Measurements from ENCODE around the gene TPT1.
"Not testable (repeated sequence)": the region's sequence is repeated elsewhere in the genome, so short reads cannot be mapped to it uniquely, and the experiment has no call there.

The TPT1 gene

DNA sequence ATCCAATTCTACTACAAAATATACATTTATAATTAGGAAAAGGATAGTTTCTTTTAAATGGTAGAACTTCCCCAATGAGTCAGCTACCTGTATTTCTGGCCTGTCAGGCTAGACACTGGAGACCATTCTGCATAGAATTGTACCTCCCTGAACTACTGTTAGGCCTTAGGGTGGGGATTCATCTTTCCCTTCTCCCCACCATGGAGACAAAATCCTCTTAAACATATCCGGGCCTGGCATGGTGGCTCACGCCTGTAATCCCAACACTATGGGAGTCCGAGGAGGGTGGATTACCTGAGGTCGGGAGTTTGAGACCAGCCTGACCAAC, 24.5 kb upstream of the TPT1 start:
- DNase-seq: no peak

DNA sequence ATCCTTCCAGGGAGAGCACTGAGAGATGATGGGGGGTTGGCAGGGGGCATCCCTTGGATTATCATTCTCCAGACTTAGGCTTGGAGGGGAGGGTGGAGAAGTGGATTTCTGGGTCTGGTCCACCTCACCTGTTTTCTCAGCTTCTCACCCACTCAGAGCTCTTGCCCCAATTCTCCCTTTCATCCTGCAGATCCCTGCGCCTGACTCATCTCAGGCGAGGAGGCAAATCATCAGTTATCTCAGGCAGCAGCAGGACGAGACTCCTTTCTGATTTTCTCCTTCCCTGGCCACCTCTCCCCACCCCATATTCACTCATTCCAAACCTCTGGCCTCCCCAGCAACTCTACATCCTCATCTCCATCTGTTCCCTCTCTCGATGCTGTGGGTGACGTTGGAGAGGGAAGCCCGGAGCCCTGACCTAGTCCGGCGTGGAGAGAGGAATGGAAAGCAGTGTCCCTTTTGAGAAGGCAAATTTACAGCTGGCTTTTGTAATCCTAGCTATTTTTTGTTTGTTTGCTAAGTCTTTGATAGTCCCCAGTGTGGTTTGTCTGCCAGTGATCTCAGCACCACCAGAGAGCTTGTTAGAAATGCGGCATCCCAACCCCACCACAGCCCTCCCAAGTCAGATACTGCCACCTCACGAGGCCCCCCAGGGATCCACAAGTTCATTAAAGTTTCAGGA, 24.0 kb upstream of the TPT1 start:
- DNase-seq: no peak

DNA sequence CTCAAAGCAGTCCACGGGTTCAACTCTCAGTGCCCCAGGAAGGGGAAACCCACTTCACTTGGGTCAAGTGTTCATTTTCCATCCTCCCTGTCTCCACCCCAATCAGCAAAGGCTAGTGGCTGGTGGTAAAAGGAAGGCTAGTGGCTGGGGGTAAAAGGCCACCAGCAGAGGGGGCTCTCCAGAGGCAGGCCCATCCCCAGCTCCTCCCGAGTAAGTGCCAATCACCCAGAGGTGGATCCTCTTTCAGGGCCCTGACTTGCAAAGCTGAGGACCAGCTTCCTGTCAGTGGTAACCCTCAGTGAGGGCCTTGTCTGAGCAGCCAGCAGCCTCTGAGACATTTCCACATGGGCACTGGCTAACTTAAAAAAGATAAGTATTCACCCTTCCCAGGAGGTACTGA, 22.0 kb upstream of the TPT1 start:
- DNase-seq: no peak

DNA sequence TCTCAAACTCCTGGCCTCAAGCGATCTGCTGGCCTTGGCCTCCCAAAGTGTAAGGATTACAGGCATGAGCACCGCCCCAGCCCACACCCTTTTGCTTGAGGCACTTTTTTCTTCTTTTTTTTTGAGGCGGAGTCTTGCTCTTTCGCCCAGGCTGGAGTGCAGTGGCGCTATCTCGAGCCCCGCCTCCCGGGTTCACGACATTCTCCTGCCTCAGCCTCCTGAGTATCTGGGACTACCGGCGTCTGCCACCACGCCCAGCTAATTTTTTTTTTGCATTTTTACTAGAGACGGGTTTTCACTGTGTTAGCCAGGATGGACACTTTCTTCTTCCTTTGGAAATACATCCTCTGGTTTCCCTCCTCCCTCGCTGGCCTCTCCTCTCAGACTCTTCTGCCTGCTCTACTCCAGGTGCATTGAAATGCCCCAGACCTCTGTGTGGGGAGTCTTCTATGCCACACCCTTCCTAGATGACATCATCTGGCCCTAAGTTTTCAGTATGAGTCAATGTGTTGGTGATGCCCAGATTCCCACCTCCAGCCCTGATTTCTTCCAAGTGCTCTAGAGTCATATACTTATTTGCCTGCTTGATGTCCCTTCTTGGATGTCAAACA, 20.7 kb upstream of the TPT1 start:
- DNase-seq: no peak

DNA sequence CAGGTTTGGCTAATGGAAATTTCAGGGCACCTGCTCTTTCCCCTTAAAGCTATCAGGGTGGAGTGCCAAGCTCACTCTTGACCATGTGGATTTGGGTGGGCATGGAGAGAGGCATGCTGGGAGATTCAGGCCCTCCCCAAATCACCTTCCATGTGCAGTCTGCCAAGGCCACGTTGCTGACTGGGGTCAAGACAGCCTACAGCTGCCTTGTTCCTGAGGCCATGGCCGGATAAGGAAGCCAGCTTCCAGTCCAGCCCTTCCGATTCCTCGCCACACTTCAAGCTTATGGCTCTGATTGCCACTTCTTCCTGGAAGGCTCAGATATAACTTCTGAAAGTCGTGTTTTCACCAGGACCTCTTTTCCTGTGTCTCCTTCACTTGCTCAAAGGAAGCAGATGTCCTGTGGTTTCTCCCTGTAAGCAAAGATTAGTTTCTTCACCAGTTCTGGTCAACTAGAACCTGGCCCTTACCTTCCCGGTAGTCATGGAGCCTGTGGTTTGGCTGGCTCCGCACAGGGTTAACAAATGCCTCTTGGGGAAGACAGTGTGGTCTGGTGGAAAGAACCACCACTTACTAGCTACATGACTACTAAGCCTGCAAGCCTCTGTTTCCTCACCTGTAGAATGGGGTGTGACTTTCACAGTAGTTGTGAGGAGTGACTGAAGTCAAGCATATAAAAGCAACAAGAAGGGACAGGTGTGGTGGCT, 16.1 kb upstream of the TPT1 start:
- no peak for DNase-seq

DNA sequence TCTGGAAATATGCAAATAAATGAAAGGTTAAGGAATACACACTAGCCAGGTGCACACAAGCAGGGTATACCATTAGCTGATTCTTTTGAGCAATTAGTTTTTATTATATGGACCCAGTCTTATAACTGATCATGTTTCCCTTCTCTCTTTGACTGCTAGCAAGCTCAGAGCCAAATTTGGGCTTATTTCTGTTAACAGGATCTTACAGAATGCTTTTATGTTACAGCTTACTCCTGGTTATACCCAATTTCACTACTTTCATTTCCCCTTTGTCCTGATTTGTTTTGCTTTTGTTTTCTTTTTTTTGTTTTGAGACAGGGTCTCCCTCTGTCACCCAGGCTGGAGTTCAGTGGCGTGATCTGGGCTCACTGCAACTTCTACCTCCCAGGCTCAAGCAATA, 12.9 kb upstream of the TPT1 start:
- DNase-seq: no peak

DNA sequence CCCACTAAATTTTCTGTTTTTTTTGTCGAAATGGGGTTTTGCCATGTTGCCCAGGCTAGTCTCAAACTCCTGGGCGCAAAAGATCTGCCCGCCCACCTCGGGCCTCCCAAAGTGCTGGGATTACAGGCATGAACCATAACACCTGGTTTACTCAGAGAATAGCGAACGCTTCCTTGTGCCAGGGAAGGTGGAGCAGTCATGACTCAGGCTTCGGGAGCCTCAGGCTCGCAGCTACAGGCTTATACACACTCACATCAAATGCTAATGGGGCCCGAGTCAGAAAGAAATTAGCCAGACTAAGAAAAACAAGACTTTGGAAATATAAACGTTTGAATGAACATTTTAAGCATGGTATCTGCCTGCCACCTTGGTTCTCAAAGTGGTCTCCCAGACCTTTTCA, 11.0 kb upstream of the TPT1 start:
- DNase-seq: no peak

DNA sequence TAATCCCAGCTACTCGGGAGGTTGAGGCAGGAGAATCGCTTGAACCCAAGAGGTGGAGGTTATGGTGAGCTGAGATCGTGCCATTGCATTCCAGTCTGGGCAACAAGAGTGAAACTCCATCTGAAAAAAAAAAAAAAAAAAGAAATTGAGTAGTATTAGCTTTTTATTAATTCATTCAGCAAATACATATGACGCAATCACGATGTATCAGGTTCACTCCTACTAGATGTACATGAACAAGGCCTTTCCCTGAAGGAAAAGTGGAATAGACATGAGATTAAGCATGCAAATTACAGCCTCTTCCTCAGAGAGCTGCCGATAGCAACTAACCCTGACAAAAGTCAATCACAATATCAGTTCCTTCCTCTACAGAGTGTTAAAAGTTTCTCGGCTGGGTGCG, 9.2 kb upstream of the TPT1 start:
- DNase-seq: no peak

DNA sequence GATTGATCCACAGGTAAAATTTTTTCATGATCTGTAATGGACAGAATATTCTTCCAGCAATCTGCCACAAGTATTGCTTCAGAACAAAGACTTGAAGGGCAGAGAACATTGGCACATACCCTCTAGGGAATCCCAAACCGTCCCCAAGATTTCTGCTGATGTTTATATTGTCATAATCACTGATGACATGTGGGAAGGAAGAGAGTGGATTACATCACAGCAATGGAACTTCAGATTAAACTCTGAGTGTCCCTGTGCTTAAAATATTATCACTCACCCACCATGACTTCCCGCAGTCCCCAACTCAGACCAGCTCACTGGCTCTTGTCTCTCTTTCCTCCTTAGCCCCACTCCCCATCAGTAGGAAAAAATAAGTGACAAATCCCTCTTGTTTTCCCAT, 8.5 kb upstream of the TPT1 start:
- no peak for DNase-seq

DNA sequence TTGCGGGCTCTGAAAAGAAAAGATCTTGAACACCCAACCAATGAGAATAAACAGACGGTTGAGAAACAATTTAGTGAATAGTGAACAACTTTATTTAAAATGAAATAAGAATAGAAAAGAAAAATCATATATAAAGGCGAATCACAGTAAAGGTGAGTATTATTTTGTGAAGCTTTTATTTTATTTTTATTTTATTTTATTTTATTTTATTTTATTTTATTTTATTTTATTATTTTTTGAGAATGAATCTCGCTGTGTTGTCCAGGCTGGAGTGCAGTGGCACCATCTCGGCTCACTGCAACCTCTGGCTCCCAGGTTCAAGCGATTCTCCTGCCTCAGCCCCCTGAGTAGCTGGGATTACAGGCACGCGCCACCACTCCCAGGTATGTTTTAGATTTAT, 3.1 kb upstream of the TPT1 start:
- not testable (repeated sequence) for DNase-seq

DNA sequence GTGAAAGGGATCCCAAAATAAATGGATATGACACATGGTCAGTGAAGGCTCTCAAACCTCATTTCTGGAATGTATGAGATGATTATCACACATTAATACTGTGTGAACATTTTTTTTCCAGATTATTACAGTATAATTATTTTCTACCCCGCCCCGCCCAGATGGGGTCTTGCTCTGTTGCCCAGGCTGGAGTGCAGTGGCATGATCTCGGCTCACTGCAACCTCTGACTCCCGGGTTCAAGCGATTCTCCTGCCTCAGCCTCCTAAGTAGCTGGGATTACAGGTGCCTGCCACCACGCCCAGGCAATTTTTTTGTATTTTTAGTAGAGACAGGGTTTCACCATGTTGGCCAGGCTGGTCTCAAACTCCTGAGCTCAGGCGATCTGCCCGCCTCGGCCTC, 2.1 kb upstream of the TPT1 start:
- DNase-seq: not testable (repeated sequence)

DNA sequence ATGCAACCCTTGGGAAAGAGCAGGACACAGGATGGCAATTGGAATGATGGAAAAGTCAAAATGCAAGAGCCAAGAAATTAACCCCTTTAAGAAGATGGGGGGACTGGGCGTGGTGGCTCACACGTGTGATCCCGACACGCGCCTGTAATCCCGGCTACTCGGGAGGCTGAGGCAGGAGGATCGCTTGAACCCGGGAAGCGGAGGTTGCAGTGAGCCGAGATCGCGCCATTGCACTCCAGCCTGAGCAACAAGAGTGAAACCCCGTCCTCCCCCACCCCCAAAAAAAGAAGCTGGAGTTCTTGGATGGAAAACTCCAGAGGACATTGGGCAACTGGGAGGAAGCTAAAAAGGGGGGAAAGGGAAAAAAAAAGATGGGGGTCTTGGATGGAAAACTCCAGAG, 1.7 kb upstream of the TPT1 start:
- DNase-seq: not testable (repeated sequence)

DNA sequence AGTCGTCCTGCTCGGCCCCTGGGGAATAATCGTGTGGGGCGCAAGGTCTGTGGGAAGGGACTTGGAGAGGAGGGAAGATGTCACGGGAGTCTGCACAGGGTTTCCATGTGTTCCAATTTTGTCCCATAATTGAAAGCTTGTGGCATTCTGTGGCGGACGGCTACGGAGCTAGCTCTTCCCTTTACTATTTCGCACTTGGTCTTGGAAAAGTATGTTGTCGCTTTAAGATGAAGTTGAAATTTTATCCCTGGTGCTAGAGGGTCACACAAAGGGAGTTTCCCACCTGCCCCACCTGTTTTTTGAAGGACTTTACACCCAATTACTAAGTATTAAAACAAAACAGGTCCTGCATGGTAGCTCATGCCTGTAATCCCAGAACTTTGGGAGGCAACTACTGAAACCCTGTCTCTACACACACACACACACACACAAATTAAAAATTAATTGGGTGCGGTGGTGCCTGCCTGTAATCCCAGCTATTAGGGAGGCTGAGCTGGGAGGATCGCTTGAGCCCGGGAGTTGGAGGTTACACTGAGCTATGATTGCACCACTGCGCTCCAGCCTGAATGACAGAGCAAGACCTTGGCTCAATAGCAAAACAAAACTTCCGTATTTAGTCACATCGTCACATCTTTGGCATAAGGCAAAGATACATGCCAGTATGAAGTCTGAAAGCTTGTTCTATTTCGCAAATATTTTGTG, 967 bp upstream of the TPT1 start:
- DNase-seq: no peak

DNA sequence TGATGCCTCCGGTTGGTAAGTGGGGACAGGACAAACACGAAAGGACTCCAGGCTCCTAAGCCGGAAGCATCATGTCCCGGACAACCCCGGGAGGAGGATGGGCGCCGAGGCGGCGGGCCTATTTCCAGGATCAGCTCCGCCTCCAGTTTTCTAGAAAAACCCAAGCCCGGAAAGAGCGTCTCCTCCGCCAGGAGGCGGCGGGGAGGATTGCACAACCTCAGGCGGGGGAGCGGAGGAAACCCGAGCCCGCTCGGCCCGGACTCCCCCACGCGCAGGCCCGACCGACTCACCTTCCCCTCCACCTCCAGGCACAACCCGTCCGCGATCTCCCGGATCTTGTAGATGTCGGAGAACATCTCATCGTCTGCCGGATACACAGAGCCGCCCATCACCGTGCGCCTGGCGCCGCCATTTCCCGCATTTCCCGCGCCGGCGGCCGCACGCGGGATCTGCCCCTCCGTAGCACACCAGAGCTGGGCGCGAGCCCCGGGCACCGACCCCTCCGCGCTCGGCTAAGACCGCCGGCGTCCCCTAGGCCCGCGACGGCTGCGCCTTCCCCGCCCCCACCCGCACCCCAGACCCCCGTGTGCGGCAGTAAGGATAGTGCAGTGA, 455 bp downstream of the TPT1 start:
- DNase-seq: peak; percentile 81

DNA sequence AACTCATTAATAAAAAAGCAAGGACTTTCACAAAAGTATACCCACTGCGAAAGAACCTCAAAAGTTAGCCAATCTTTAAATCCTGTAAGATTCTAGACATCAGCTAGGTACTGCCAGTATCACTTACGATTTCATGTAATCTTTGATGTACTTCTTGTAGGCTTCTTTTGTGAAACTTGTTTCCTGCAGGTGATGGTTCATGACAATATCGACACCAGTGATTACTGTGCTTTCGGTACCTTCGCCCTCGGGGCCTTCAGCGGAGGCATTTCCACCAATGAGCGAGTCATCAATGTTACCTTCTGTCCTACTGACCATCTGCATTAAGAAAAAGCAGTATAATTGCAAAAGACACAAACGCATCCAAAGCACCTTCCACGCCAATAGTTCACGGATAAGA, 1.1 kb downstream of the TPT1 start:
- DNase-seq: no peak

DNA sequence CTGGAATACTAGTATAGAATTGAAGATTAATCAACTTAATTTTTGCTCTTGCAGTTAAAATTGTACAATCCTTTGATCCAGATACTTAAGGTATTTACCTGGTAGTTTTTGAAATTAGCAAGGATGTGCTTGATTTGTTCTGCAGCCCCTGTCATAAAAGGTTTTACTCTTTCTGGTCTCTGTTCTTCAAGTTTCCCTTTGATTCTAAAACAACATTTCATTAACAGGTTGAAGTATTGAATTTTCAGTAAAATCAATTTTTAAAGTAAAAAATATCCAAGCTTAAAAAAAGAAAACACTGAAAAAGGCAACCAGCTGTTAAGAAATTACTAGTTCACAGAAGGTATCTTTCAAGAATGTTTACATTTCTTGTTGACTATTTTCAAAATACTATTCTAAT, 1.6 kb downstream of the TPT1 start:
- DNase-seq: no peak

DNA sequence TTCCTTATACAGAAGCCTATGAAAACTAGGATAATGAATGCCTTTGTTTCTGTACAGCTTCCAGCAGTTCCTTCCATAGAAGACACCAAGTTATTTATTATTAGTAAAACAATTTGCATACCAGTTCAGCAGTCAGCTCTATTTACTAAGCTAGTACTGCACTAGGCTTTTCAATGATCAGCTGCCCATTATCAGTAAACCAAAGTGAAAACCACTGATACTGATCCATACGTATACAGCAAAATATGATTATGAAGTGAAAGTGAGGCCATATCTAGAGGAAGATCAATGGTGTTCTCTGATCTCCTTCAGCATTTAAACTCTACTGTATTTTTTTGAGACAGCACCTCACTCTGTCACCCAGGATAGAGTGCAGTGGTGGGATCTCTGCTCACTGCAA, 3.2 kb downstream of the TPT1 start:
- no peak for DNase-seq

DNA sequence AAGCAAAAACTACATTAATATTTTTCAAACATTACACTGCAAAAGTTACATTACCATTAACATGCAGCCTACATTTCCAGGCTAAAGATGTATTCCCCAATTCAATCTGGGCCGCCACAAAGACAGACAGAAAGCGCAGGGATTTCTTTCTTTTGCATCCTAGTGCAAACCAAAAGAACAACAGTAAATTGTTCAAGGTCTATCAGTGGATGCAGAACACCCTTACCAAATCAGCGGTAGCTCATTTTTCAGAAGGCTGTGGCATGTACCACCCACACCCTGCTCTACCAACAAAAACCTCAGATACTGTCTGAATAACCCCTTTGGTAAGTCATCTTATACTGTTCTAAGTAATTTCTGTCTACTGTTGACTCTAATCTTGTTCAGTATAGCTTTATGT, 3.6 kb downstream of the TPT1 start:
- DNase-seq: no peak

DNA sequence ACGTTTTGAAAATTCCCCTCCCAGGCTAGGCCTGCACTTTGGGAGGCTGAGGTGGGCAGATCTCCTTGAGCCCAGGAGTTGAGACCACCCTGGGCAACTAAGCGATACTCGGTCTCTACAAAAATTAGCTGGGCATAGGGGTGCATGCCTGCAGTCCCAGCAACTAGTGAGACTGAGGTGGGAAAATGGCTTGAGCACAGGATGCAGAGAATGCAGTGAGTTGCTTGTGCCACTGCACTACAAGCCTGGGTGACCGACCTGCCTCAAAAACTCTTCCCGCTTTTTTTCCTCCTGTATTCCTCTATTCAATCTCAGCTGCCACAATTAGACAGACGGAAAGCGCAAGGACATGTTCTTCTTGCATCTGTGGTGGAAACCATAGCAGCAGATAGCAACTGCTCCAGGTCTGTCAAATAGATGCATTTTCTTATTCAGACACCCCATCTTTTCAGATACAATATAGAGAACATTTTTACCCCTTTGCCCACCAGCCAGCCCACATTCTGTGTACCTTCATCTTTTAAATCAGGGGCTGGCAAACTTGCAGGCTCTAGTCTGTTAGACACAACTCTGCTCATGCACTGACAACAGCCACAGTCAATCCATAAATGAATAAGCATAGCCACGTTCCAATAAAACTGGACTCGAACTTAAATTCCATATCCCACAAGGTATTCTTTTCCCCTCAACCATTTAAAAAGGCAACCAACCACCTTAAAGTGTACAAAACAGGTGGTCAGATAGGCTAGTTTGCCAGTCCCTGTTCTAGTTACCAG, 4.8 kb downstream of the TPT1 start:
- no peak for DNase-seq

DNA sequence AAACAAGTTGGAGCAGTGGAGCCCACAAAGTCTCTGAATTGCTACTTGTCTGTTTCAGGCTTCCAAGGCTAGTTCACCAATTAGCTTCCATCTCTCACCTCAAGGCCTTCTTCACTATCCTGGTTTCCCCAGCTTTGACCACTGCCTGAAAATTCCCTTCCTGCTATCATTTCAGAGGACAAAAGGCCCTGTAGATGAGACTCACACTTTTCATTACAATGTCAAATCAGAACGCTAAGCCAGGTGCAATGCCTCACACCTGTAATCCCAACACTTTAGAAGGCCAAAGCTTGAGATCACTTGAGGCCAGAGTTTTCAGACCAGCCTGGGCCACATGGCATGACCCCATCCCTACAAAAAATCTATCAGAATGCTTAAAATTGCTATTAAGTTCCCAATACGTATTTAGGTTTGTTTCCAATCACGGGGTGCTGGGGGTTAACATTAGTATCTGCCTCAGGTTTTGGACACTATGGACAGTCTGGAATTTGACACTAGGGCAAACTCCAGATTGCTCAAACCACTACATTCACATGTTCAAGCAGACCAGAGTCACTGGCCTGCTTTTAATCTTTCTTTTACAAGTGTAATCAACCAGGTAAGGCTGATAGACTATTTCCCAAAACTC, 5.5 kb downstream of the TPT1 start:
- no peak for DNase-seq

DNA sequence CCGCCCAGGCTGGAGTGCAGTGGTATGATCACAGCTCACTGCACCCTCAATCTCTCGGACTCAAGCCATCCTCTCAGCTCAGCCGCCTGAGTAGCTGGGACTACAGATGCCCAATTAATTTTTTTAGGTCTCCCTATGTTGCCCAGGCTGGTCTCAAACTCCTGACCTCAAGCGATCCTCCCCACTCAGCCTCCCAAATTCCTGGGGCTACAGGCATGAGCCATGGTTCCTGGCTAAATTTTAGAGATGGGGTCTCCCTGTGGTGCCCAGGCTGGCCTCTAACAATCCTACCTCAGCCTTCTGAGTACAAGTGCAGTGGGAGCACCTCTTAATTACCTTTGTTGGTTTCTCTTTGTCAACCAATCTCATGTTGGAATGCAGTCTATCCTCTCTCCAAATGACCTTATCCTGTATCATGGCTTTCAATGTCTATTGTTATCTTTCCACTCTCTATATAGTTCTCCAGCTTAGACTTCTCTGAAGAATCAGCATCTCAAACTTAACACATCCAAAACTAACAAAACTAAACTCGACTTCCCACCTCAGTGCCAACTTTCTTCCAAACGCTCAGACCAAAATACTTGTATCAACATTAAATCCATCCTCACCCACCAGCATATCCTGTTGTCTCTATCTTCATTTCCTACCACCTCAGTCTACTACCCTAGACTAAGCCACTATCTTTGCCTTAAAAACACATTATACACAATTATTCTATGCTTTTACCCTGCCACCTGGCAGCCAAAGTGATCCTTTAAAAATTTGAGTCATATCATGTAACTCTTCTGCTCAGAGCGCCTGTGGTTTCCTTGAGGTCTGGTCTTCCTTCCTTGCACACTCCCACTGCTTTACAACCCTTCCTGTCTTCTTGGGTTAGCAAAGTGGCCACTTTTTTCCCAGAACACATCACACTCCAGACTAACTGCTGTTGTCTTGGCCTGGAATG, 6.7 kb downstream of the TPT1 start:
- peak; percentile 27 for DNase-seq
